GM18520 (cell line): Measurements from ENCODE around the gene ZNF79.
"Not testable (repeated sequence)": the region's sequence is repeated elsewhere in the genome, so short reads cannot be mapped to it uniquely, and the experiment has no call there.

ENCODE experiments used
- ATAC-seq: cut with Tn5 transposase; IDR thresholded peaks from one replicate; pipeline ENCODE4 v1.9.1; 2021; ENCODE audit not compliant: unreplicated experiment

Gene ZNF79

GRCh38 chr9:127451858-127452656 is 27.9 kb downstream of the ZNF79 start:
- ATAC-seq: no peak

- no peak for ATAC-seq
Measured at GRCh38 chr9:127452691-127453090, 28.5 kb downstream of the ZNF79 start.

GRCh38 chr9:127455324-127455992 is 31.3 kb downstream of the ZNF79 start:
- no peak for ATAC-seq

- ATAC-seq: no peak
Measured at GRCh38 chr9:127457191-127457878, 33.2 kb downstream of the ZNF79 start.

GRCh38 chr9:127458921-127459320 is 34.7 kb downstream of the ZNF79 start:
- no peak for ATAC-seq

- no peak for ATAC-seq
Measured at GRCh38 chr9:127463382-127463781, 39.2 kb downstream of the ZNF79 start.

- no peak for ATAC-seq
Measured at GRCh38 chr9:127463911-127464310, 39.7 kb downstream of the ZNF79 start.

- ATAC-seq: not testable (repeated sequence)
Measured at GRCh38 chr9:127466407-127466917, 42.3 kb downstream of the ZNF79 start.

- ATAC-seq: no peak
Measured at GRCh38 chr9:127467621-127468020, 43.4 kb downstream of the ZNF79 start.

GRCh38 chr9:127470662-127471061 is 46.5 kb downstream of the ZNF79 start:
- ATAC-seq: no peak

- ATAC-seq: no peak
Measured at GRCh38 chr9:127473501-127473900, 49.3 kb downstream of the ZNF79 start.

- no peak for ATAC-seq
Measured at GRCh38 chr9:127473932-127474331, 49.8 kb downstream of the ZNF79 start.

GRCh38 chr9:127474592-127474991 is 50.4 kb downstream of the ZNF79 start:
- ATAC-seq: no peak

GRCh38 chr9:127479507-127480081 is 55.4 kb downstream of the ZNF79 start:
- ATAC-seq: no peak

GRCh38 chr9:127482662-127483061 is 58.5 kb downstream of the ZNF79 start:
- no peak for ATAC-seq

- ATAC-seq: no peak
Measured at GRCh38 chr9:127485995-127486394, 61.8 kb downstream of the ZNF79 start.

GRCh38 chr9:127488946-127489345 is 64.8 kb downstream of the ZNF79 start:
- ATAC-seq: no peak

- no peak for ATAC-seq
Measured at GRCh38 chr9:127489471-127490115, 65.4 kb downstream of the ZNF79 start.

- ATAC-seq: no peak
Measured at GRCh38 chr9:127490535-127491230, 66.5 kb downstream of the ZNF79 start.

- ATAC-seq: no peak
Measured at GRCh38 chr9:127491516-127491915, 67.3 kb downstream of the ZNF79 start.
